NCI-H1417 (cell line): ENCODE data around the gene CNIH4.
"Not testable (repeated sequence)": the region's sequence is repeated elsewhere in the genome, so short reads cannot be mapped to it uniquely, and the experiment has no call there.

ENCODE experiments used
- DNase-seq, 3 experiments: peaks; one replicate each; lab custom pipeline; 2025; lab: John Stamatoyannopoulos, UW

CNIH4 gene

DNA sequence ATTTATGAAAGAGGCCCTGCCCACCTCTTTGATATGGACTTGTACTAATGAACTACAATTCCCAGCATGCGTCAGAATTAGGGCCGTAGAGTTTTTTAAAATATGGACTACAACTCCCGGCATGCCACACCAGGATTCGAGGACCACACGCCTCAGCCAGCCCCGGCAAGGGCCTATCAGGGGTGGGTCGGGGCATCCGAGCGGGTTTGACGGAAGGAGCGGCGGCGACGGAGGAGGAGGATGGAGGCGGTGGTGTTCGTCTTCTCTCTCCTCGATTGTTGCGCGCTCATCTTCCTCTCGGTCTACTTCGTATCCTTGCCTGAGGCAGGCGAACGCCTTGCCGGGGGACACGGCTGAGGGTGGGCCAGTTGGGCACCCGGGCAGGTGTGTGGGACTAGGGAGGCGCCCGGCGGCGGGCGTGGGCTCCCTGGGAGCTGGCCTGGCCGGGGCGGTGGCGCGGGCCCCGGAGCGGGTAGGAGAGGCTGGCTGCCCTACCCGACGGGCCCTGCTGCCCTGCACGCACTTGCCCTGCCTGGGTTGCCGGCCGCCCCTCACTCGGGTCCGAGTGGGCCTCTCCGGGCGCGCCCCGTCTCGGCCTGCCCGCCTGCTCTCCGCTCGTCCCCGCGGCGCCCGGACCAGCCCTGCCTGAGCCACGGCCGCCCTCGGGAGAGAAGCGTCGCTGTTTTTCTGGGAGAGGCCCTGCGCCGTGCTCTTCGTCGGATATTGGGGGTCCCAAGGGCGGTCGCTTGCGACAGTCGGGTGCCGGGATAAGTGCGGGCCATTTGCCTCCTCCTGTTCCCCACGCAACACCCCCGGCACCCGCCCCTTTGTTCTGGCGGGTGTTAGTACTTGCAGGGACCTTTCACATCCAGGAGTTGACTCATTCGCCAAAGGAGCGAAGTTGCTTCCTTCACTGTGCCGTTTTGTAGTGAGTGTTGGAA is at the start of gene CNIH4:
CNIH4 (plus strand) TSS at position 195 of the 941 bp plus-strand sequence; CDS start at position 241, 46 bp downstream.
- DNase-seq = peak; percentile 88 to 97 (median 94)

DNA sequence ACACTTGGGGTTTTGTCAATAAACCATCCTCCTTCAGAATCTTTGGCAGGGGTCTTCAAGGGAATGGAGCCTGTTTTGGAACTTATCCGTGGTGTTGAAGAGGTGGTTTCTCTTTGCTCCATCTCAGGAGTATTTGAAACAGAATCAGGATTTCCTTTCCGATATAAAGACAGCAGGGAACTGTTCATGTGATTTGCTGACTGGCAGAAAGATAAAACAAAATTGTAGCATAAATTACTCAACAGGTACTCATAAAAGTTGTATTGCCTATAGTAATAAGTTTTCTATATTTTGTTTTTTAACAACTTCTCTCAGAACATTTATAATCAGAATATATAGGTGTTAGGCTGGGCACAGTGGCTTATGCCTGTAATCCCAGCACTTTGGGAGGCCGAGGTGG is 48.6 kb upstream of the CNIH4 start:
- DNase-seq = no peak

DNA sequence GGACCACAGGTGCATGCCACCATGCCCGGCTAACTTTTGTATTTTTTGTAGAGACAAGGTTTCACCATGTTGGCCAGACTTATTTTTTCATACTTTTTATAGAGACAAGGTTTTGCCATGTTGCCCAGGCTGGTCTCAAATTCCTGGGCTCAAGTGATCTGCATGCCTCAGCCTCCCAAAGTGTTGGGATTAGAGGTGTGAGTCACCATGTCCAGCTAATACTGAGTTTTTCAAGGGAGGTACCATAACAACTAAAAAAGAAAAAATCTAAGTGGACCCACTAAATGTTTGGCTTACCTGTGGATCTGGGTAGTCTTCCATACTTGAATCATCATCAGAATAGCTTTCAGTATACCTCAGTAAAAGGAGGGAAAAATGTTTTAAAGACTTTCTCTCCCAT is 45.2 kb upstream of the CNIH4 start:
- DNase-seq = not testable (repeated sequence)

DNA sequence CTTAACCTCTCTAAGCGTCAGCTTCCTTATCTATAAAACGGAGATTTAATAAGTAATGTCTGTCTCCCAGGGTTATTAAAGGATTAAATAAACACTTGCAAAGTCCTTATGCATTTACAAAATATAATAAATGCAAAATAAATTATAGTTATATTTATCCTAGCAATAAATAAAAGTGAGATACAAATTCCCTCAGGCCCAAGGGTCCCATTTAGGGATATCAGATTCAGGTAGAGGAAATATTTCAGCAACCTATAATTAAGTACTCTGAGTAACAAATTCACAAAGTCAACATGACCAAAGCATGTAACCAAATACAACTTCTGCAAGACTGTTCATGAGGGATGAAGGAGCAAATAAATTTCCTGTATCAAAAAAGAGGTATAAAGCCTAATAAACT is 44.7 kb upstream of the CNIH4 start:
- no peak for DNase-seq

DNA sequence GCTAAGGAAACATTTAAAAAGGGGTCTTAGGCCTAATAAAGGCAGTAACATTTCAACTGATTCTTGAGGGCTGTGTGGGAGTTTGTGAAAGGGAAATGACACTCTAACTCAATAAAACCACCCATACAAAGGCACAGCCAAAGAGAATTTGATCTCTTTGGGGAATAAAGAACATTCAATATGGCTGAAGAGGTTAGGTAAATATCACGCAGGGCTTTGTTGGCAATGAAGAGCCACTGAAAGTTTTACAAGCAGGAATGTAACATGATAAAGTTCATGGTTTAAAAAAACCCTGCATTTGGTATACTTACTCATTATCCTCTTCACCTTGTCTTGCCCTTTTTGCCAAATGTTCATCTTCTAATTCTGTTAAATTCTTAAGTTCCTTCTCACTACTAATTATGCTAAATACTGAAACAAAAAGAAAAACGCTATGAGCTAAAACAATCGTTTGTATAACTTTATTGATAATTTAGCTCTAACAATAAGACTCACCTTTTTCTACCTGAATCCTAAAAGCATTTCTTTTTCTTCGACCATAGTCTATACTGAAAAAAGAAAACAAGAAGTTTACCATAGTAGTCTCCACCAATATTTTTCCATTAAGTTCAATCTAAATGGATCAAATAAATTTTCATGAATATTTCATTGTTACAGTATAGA is 39.2 kb upstream of the CNIH4 start:
- peak in 2 of 3 experiments; percentile 36 to 74 for DNase-seq

DNA sequence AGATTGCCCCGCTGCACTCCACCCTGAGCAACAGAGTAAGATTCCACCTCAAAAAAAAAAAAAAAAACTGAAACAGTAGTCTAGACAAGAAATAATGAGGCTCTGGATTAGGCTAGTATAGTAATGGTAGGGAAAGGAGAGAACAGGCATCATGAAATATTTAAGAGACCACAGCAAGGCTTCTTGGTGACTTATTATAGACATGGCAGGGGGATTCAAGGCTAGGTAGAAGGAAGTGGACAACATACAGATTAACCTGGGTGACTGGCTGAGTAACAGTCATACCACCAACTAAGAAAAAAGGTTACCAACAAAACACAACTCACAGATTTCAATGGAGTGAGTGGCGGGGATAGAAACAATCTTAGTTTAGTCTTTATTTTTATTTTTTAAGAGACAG is 35.0 kb upstream of the CNIH4 start:
- DNase-seq = no peak

DNA sequence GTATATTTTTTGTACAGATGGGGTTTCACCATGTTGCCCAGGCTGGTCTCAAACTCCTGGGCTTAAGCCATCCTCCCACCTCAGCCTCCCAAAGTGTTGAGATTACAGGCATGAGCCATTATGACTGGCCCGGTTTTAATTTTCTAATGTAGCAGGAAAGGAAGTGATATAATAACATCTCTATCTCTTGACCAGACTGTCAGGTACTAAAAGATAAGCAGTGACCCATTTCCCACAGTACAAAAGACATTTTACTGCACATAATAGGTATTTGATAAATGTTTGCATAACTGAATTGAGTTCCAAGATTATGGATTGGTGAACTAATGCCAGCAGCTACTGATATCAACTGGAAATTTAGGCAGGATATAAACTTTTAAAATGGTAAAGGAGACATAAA is 30.7 kb upstream of the CNIH4 start:
- no peak for DNase-seq

DNA sequence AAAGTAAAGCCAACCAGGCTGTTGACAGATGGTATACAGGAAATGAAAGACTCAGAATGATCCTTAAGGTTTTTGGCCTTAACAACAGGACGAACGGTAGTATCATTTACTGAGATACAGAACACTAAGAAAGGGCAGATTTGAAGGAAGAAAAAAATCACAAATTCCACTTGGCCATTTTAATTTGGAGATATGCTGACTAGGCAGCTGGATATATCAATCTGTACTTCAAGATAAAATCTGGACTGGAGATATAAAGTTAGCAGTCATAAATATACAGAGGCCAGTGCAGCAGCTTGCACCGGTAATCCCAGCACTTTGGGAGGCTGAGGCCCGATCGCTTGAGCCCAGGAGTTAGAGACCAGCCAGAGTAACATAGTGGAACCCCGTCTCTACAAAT is 28.0 kb upstream of the CNIH4 start:
- DNase-seq = no peak

DNA sequence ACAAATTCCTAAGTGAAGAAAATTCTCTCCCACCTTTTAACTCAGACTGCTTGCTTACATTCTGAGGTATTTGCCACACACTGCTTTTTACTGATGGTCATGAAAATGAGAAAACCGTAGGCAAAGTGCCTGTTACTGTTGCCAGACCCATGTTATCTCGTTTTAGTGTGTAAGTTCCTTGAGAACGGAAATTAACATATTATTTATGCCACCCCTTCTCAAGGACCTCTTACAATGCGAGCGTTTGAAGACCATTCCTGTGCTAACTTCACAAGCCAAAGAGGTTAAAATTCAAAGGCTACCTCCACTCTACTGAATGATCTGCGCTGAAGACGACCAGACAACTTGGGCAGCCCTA is 27.2 kb upstream of the CNIH4 start:
- no peak for DNase-seq

DNA sequence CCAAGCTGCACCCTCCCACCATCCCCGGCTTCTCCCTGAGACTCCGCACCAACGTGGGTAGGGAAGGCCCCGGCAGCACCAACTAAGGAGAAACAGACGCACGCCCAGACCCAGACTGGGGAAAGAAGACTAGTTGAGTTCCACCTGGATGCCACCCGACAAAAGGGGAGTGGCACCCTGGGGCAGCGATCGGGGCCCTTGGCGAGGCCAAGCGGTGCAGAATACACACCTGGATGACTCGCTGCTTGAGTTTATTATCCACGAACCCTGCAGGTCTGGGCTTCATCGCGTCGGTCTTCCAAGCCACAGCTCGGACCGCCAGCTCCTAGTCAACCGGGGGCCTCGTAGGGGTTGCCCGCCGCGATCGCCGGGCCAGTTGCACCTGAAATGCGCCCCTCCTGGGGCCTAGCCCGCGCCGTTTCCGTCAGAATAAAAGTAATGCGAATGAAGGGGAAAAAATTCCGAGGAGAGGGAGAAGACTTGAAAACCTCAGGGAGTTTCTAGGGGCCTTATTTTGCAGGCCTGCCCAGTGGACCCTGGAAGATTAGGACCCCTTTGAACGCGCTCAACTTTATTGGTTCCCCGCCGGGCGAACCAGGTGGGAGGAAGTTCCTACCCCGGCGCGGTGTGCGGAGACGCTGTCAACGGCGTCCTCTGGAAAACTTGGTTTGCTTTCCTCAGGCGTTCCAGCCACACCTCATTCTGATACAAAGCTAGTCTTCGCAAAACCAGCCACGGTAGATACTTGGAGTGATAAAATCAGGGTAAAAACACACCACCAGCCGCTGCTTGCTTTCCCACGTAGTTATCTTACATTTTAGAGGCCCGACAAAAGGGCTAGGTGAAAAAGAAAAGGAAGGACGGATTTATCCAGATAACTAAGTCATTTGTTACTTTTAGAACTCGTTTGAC is 26.6 kb upstream of the CNIH4 start, which contains the start of gene NVL:
NVL (minus strand) TSS at position 331 of the 912 bp plus-strand sequence; CDS start at position 286, 45 bp downstream.
- DNase-seq = peak; percentile 81 to 97 (median 96)

DNA sequence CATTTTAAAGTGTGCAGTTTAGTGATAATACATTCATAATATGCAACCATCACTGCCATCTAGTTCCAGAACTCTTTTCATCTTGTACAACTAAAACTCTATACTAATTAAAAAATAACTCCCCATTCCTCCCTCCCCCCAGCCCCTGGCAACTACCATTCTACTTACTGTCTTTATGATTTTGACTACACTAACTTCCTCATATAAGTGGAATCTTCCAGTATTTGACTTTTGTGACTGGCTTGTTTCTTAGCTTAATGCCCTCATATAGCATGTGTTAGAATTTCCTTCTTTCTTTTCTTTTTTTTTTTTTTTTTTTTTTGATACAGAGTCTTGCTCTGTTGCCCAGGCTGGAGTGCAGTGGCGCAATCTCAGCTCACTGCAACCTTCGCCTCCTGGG is 25.4 kb upstream of the CNIH4 start:
- DNase-seq = peak in 1 of 3 experiments; percentile 31

DNA sequence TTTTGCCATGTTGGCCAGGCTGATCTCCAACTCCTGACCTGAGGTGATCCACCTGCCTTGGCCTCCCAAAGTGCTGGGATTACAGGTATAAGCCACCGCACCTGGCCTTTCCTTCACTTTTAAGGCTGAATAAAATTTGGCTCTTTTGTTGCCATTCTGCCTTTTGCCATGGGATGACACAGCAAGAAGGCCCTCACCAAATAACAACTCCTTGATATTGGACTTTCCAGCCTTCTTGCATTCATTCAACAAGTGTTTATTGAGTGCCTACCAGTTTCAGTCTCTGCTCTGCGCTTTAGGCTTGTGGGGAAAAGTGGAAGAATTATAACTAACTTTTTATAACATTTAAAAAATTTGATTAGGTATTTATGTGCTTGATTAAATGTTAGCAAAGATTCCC is 24.9 kb upstream of the CNIH4 start:
- DNase-seq = no peak

DNA sequence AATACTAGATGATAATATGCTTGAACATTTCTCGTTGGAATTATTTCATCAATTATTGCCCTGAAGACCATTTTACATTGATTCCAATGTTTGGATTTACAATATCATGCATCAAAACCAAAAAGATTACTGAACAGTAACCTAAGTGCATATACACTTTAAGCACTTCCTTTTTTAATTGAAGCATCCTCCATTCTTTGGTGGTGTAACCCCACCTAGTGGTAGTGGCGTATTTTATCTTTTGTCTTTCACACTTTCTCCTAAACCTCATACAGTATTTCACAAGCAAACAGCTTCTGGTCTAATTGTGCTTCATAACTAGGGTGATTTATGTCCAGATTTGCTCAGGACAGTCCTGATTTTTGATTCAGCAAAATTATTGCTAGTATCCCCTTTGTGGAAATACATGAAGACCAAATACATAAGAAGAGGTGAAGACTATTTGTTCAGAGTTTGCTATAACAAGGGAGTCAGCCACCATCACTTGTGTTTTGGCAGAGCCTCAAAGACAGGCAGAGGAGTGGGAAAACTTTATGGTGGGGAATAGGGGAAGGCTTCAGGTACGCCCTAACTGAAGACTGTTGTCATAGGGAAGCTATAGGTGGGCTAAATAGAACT is 23.3 kb upstream of the CNIH4 start:
- DNase-seq = peak; percentile 33 to 79 (median 49)

DNA sequence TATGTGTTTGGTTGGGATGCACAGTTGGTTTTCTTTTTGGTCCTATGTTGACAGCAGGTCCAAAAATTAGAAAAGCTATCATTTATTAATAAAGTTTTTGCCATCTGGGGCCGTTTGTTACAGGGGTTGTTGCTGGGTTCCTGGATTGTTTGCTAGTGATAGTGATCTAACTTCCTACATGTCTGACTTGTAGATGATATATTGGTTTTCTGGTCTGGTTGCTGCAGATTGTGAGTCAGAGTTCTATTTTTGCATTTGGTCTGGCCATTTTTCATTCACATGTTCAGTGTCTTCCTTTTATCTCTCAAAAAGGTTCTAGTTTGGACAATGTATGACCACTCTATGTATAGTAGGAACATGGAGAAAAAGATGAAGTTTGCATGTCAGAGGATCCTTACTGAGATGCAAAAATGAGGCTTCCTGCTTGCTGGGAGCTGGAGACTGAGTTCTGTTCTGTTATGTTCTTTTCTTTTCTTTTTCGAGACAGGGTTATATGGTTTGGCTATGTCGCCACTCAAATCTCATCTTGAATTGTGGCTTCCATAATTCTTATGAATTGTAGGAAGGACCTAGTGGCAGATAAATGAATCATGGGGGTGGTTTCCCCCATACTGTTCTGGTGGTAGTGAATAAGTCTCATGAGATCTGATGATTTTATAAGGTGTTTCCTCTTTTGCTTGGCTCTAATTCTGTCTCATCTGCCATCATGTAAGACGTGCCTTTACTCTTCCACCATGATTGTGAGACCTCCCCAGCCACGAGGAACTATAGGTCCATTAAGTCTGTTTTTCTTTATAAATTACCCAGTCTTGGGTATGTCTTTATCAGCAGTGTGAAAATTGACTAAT is 22.5 kb upstream of the CNIH4 start:
- DNase-seq = no peak

DNA sequence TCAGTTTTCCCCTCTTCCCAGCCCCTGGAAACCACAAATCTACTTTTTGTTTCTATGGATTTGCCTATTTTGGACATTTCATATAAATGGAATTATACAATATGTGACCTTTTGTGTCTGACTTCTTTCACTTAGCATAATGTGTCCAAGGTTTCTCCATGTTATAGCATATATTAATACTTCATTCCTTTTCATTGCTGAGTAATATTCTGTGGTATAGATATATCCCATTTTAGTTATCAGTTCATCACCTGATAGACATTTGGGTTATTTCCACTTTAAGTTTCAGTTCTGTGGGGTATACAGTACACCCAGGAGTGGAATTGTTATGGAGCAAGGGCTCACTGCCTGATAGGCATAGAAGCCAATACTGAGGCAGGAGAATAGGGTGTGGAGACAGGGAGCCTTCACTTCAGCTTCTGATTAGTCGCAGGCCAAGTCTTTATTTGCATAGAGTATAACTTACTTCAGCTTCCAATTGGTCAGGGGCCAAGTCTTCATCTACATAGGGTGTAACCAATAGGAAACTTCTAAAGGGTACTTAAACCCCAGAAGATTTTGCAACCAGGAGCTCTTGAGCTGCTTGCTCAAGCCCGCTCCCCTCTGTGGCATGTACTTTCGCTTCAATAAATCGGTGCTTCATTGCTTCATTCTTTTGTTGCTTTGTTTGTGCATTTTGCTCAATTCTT is 18.4 kb upstream of the CNIH4 start:
- DNase-seq = no peak

DNA sequence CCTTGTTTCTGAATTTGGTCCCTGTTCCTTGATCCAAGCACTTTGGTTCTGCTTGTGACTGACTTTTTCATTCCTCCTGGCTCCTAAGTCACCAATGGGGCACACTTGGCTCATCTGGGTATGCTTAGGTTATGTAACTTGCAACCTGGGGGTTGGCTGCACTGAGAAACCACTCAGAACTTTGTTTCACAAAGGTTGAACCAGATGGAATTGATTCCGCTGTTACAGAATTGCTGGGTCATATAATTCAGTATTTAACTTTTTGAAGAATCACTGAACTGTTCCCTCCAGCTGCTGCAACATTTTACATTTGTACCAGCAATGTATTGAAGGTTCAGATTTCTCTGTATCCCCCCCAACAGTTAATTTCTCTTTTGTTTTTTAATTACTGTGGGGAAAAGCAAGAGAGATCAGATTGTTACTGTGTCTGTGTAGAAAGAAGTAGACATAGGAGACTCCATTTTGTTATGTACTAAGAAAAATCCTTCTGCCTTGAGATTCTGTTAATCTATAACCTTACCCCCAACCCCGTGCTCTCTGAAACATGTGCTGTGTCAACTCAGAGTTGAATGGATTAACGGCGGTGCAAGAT is 17.1 kb upstream of the CNIH4 start:
- no peak for DNase-seq

DNA sequence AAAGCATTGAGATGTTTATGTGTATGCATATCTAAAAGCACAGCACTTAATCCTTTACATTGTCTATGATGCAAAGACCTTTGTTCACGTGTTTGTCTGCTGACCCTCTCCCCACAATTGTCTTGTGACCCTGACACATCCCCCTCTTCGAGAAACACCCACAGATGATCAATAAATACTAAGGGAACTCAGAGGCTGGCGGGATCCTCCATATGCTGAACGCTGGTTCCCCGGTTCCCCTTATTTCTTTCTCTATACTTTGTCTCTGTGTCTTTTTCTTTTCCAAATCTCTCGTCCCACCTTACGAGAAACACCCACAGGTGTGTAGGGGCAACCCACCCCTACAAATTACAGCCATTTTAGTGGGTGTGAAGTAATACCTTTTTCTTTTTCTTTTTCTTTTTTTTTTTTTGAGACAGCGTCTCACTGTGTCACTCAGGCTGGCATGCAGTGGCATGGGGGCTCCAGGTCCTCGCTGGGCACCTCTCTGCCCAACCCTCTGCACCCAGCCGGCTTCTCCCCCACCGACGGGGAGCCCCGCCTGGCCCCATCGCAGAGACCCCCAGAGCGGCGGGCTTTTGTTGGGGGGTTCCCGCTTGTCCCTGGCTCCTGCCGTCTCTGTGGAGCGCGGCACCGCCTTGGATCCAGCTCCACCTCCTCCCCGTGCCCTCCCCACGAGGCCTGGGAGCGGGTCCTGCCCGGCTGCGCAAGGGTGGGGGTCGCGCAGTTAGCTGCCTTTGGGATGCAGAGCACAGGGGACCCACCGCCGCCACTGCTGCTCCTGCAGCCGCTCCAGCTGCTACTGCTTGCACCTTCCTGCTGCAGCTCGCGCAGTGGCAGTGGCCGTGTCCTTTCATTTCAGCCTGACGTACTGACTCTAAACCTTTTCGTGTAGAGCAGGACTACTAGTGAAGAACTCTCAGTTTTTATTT is 16.0 kb upstream of the CNIH4 start:
- peak in 1 of 3 experiments; percentile 13 for DNase-seq

DNA sequence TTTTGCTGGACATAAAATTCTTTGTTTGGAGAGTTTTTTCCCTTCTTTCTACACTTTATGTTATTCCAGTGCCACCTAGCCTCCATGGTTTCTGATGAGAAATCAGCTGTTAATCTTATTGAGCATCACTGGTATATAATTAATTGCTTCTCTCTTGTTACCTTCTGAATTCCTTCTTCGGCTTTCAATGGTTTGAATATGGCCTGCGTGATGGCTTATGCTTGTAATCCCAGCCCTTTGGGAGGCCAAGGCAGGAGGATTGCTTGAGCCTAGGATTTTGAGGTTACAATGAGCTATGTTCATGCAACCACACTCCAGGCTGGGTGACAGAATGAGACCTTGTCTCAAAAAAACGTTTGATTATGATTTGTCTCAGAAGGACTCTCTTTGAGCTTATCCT is 13.0 kb upstream of the CNIH4 start:
- DNase-seq = no peak

DNA sequence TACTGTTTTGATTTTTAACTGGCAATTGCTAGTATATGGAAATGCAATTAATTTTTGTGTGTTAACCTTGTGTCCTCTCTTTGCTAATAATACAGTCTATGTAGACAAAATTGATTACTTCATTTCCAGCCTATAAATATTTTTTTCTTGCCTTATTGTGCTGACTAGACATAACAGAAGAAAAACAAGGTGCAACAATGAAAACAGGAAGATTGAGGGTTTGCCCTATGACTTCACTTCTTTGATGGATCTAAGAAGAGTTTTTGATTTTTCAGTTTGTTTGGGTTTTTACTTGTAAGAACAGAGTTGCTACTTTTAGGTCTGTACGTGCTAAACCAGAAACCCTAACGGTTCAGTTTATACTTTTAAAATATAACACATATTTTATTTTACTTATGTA is 8.5 kb upstream of the CNIH4 start:
- no peak for DNase-seq
